Right lobe of liver (tissue), 6 donors: ENCODE data around the gene LLCFC1. TPM values are rescaled to one million over a fixed set of nuclear protein-coding genes. Genes with fewer than 3 reads are reported as not detected.
A peak's percentile ranks its signal among the peaks of the same experiment; 100 is the strongest.

ENCODE experiments used
- ATAC-seq, 4 donors: fragments of 200-7000 bp; cut with Tn5 transposase; one replicate each; pipeline ENCODE4 v1.9.1; 2020; ENCODE audit warnings: mild to moderate bottlenecking in 4 of 4, moderate library complexity in 4 of 4
- DNase-seq, 3 donors: peaks; one replicate each; pipeline ENCODE4 v3.0.0-alpha.2; 2020
- H3K27ac ChIP-seq, 3 donors: fragments of 200-600 bp; one replicate each; pipeline ENCODE4 v1.8.0; 2022
- H3K27me3 ChIP-seq, 2 donors: fragments of 200-600 bp; one replicate each; pipeline ENCODE4 v1.8.0; 2022
- H3K36me3 ChIP-seq, 4 donors: fragments of 200-600 bp; sonication (generic) in 1 of 4; one replicate each; pipeline versions ENCODE4 v1.5.1 to v1.8.0; 2017 to 2022; ENCODE audit warnings: control low read depth in 1 of 4
- H3K4me1 ChIP-seq, 4 donors: fragments of 200-600 bp; sonication (generic) in 1 of 4; one replicate each; pipeline versions ENCODE4 v1.5.1 to v1.8.0; 2017 to 2022; ENCODE audit warnings: control low read depth in 1 of 4
- H3K4me3 ChIP-seq, 3 donors: fragments of 200-600 bp; one replicate each; pipeline ENCODE4 v1.8.0; 2022
- H3K9me3 ChIP-seq, 4 donors: fragments of 200-600 bp; sonication (generic) in 1 of 4; one replicate each; pipeline versions ENCODE4 v1.5.1 to v1.8.0; 2017 to 2022; ENCODE audit warnings: control low read depth in 1 of 4
- CTCF ChIP-seq, 4 donors: fragments of 200-600 bp in 3 of 4; fragments of 450-650 bp in 1 of 4; IDR thresholded peaks; one replicate each; pipeline versions ENCODE4 v1.5.1 to v1.8.0; 2016 to 2022; ENCODE audit warnings: antibody characterized with exemption in 4 of 4, mild to moderate bottlenecking in 2 of 4
- POLR2A ChIP-seq: fragments of 450-650 bp; IDR thresholded peaks from one replicate; pipeline ENCODE4 v1.6.1; 2017; ENCODE audit warnings: antibody characterized with exemption, mild to moderate bottlenecking
- WGBS: methylation state at CpG from one replicate; pipeline ENCODE4 v1.1.6; 2018; ENCODE audit warnings: low coverage, low lambda C conversion rate; ENCODE audit not compliant: insufficient coverage; ENCODE audit errors: missing lambda C conversion rate; 5-methylcytosine and 5-hydroxymethylcytosine counted together
- intact Hi-C, 2 donors: fragments of 100-400 bp; cut with DNase I; formaldehyde crosslinking; loops; one replicate each; pipeline versions ENCODE4 v1.11.2 to v1.14.1; 2022
- total RNA-seq, 6 experiments: library from RNA; depleted of rRNA in 2 of 6; stranded (reverse); fragments of >200 nt in 2 of 6; fragmentation: NEBNext Ultra II Directional in 3 of 6; extraction: Animal tissue kit (Norgen Biotek cat#: 25700) in 3 of 6; gene quantifications; one replicate each; pipeline versions ENCODE4 v1.1.0 to v1.2.4, GENCODE V29; 2016 to 2023
- donor health status: DM: no; HTN: yes; CAD: no.
- donor health status: DM: no; HTN: no; CAD: no.
- donor health status: DM: no; HTN: no; CAD: no.
- donor health status: DM: no; HTN: yes; CAD: no.
- donor health status: DM: no; HTN: yes; CAD: no.

Gene LLCFC1
- total RNA-seq, 6 experiments from 2014 or later = not detected

GRCh38 chr7:142917447-142917846 lies 21.8 kb upstream of the LLCFC1 start:
- Histone ChIP-seq H3K27ac (no peak overlapping the region), H3K27me3 (no peaks in the 10 kb centered on the region), H3K9me3 (no peaks in the 10 kb centered on the region), H3K4me1 (no peaks in the 10 kb centered on the region), H3K36me3 (no peaks in the 10 kb centered on the region), H3K4me3 (no peak overlapping the region)
- ATAC-seq (no peak), DNase-seq (peak in 1 of 3 donors; percentile 18)
- no peak for TF ChIP-seq POLR2A
- no peak for TF ChIP-seq CTCF (IDR thresholded peaks at IDR 0.05)
- 50% methylated on average over 3 of the region's 3 CpGs for whole genome bisulfite sequencing
- intact Hi-C loops = no loop called here

- no peak for DNase-seq
- H3K4me1 ChIP-seq = no peaks in the 10 kb centered on the region
- 66% methylated on average over 2 of the region's 2 CpGs for WGBS
- intact Hi-C loops = no loop called here
- no peak overlapping the region for H3K27ac ChIP-seq
- no peak overlapping the region for H3K4me3 ChIP-seq
- H3K27me3 ChIP-seq = no peaks in the 10 kb centered on the region
- ATAC-seq = no peak
- H3K36me3 ChIP-seq = no peaks in the 10 kb centered on the region
- H3K9me3 ChIP-seq = no peaks in the 10 kb centered on the region
- TF ChIP-seq POLR2A (no peak), CTCF (IDR thresholded peaks at IDR 0.05) (no peak)
These were observed 20.4 kb upstream of the LLCFC1 start for GRCh38 chr7:142918901-142919300.

- Histone ChIP-seq H3K4me3 (no peak overlapping the region), H3K27me3 (no peaks in the 10 kb centered on the region), H3K4me1 (no peaks in the 10 kb centered on the region), H3K27ac (no peak overlapping the region), H3K9me3 (no peaks in the 10 kb centered on the region), H3K36me3 (no peaks in the 10 kb centered on the region)
- DNase-seq = no peak
- intact Hi-C loops = no loop called here
- 63% methylated on average over 3 of the region's 3 CpGs for WGBS
- TF ChIP-seq CTCF (IDR thresholded peaks at IDR 0.05) (no peak), POLR2A (no peak)
- no peak for ATAC-seq
These were observed 19.6 kb upstream of the LLCFC1 start for GRCh38 chr7:142919656-142920055.

GRCh38 chr7:142923391-142923790 lies 15.9 kb upstream of the LLCFC1 start:
- intact Hi-C loops = no loop called here
- Histone ChIP-seq H3K9me3 (no peaks in the 10 kb centered on the region), H3K27ac (no peak overlapping the region), H3K27me3 (no peaks in the 10 kb centered on the region), H3K4me1 (no peaks in the 10 kb centered on the region), H3K4me3 (no peak overlapping the region), H3K36me3 (no peaks in the 10 kb centered on the region)
- ATAC-seq (no peak), DNase-seq (no peak)
- WGBS = 0% methylated on average over 1 of the region's 2 CpGs
- TF ChIP-seq CTCF (IDR thresholded peaks at IDR 0.05) (no peak), POLR2A (no peak)

GRCh38 chr7:142925413-142925812 lies 13.9 kb upstream of the LLCFC1 start:
- intact Hi-C loops = no loop called here
- Histone ChIP-seq H3K27ac (no peak overlapping the region), H3K4me1 (no peaks in the 10 kb centered on the region), H3K9me3 (no peaks in the 10 kb centered on the region), H3K4me3 (no peak overlapping the region), H3K36me3 (no peaks in the 10 kb centered on the region), H3K27me3 (no peaks in the 10 kb centered on the region)
- DNase-seq = no peak
- TF ChIP-seq CTCF (IDR thresholded peaks at IDR 0.05) (no peak), POLR2A (no peak)
- no peak for ATAC-seq
- WGBS = 76% methylated on average over 12 of the region's 12 CpGs
